RWPE2 (cell line): ENCODE data around the gene GAB2.

ENCODE experiments used
- ATAC-seq: fragments of 200-7000 bp; cut with Tn5 transposase; 3 replicates; pipeline ENCODE4 v1.9.1; 2021; ENCODE audit warnings: low read depth
- DNase-seq: peaks from one replicate; pipeline ENCODE4 v3.0.0-alpha.2; 2020; ENCODE audit warnings: low spot score
- H3K27ac ChIP-seq: fragments of 450-650 bp; 2 replicates; pipeline ENCODE4 v1.5.1; 2017; ENCODE audit warnings: mild to moderate bottlenecking; ENCODE audit not compliant: poor library complexity, severe bottlenecking
- H3K27me3 ChIP-seq: fragments of 250-450 bp; sonication (Bioruptor Pico); 2 replicates; pipeline ENCODE4 v1.5.1; 2021; ENCODE audit warnings: mild to moderate bottlenecking, moderate library complexity; ENCODE audit not compliant: insufficient read depth, poor library complexity, severe bottlenecking
- H3K36me3 ChIP-seq: fragments of 250-450 bp; sonication (Bioruptor Pico); 2 replicates; pipeline ENCODE4 v1.5.1; 2020; ENCODE audit warnings: low read depth, mild to moderate bottlenecking, moderate library complexity
- H3K4me1 ChIP-seq: fragments of 250-450 bp; sonication (Bioruptor Pico); 2 replicates; pipeline ENCODE4 v1.5.1; 2021; ENCODE audit warnings: mild to moderate bottlenecking, moderate library complexity; ENCODE audit not compliant: insufficient read depth, poor library complexity, severe bottlenecking
- H3K4me3 ChIP-seq: fragments of 250-450 bp; sonication (Bioruptor Pico); 2 replicates; pipeline ENCODE4 v1.5.1; 2021; ENCODE audit warnings: mild to moderate bottlenecking, moderate library complexity; ENCODE audit not compliant: severe bottlenecking
- H3K9me3 ChIP-seq: fragments of 250-450 bp; sonication (Bioruptor Pico); 2 replicates; pipeline ENCODE4 v1.5.1; 2021; ENCODE audit warnings: mild to moderate bottlenecking, moderate library complexity; ENCODE audit not compliant: severe bottlenecking
- TF ChIP-seq, protein P1 (sequence below): fragments of 450-650 bp; IDR thresholded peaks from one replicate; pipeline ENCODE4 v1.5.1; 2017; ENCODE audit warnings: mild to moderate bottlenecking, moderate library complexity; ENCODE audit not compliant: poor library complexity, severe bottlenecking

The GAB2 gene

DNA sequence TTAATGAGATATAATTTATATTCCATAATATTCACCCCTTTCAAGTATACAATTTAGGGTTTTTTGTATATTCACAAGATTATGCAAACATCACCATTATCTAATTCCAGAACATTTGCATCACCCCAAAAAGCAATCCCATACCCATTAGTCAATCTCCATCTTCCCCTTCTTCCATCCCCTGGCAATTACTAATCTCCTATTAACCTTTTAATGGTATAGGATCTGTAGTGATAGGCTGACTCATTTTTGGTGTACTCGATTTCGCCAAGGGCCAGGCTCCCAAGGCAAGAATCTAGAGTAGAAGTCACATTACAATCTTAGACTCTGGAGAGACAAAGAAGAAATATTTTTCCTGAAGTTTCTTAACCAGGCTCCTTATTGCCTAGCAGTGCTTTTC lies 113.4 kb downstream of the GAB2 start:
- TF ChIP-seq, protein P1, sequence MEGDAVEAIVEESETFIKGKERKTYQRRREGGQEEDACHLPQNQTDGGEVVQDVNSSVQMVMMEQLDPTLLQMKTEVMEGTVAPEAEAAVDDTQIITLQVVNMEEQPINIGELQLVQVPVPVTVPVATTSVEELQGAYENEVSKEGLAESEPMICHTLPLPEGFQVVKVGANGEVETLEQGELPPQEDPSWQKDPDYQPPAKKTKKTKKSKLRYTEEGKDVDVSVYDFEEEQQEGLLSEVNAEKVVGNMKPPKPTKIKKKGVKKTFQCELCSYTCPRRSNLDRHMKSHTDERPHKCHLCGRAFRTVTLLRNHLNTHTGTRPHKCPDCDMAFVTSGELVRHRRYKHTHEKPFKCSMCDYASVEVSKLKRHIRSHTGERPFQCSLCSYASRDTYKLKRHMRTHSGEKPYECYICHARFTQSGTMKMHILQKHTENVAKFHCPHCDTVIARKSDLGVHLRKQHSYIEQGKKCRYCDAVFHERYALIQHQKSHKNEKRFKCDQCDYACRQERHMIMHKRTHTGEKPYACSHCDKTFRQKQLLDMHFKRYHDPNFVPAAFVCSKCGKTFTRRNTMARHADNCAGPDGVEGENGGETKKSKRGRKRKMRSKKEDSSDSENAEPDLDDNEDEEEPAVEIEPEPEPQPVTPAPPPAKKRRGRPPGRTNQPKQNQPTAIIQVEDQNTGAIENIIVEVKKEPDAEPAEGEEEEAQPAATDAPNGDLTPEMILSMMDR: no peak
- Histone ChIP-seq H3K27me3 (no peaks in the 10 kb centered on the region), H3K4me1 (no peaks in the 10 kb centered on the region), H3K36me3 (no peaks in the 10 kb centered on the region), H3K4me3 (no peak overlapping the region), H3K27ac (no peak overlapping the region), H3K9me3 (no peaks in the 10 kb centered on the region)
- ATAC-seq: no peak
- DNase-seq: no peak

DNA sequence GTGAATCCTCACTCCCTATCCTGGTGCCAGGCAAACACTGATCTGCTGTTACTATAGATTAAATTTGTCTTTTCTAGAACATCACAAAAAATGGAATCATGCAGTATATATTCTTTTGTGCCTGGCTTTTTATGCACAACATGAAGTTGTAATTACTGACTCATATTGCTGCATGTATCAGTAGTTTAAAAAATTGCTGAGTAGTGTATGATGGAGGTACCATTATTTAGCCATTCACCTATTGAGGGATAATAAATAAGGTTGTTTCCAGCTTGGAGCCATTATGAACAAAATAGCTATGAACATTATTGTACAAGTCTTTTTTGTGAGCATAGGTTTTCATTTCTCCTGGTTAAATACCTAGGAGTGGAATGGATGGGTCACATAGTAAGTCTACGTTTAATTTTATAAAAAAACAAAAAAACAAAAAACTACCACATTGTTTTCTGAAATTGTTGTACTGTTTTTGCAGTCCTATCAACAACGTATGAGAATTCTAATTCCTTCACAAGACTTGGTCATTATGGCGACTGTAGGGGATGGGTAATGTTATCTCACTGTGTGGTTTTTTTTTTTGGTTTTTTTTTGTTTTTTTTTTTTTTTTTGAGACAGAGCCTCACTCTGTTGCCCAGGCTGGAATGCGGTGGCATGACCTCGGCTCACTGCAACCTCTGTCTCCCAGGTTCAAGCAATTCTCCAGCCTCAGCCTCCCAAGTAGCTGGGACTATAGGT lies 117.3 kb downstream of the GAB2 start:
- Histone ChIP-seq H3K27ac (no peak overlapping the region), H3K36me3 (no peaks in the 10 kb centered on the region), H3K4me1 (no peaks in the 10 kb centered on the region), H3K27me3 (no peaks in the 10 kb centered on the region), H3K4me3 (no peak overlapping the region), H3K9me3 (no peaks in the 10 kb centered on the region)
- DNase-seq: no peak
- ATAC-seq: no peak
- TF ChIP-seq, protein P1: no peak

DNA sequence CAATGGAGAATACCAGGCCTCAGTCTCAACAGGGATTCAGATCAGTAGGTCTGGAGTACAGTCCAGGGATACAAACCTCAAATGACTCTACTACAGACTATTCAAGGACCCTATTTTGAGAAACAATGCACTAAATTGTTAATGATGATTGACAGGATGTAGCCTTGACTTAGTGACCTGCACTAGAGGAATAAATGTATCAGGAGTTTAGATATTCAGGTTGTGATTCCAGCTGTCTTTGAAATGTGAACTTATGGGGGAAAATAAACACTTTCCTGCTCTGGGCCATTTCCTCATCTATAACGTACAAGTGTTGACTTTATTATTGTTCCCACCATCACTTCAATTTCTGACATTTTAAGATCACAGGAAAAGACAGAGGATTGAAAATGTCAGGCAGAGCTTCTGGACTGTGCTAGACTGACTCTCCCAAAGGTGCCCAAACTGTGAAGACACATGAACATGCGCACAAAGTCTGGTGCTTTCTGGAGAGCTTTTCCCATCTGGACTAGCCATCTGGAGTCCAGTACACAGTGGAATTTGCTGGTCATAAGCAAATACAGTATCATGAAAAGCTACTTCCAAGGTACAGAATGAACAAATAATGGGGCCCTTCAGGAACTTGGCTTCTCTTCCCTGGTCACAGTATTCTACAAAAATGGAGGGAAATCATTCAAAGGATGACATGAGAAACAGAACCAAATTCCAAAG lies 118.5 kb downstream of the GAB2 start:
- TF ChIP-seq, protein P1: no peak
- H3K4me3 ChIP-seq: no peak overlapping the region
- no peaks in the 10 kb centered on the region for H3K4me1 ChIP-seq
- no peaks in the 10 kb centered on the region for H3K9me3 ChIP-seq
- no peaks in the 10 kb centered on the region for H3K36me3 ChIP-seq
- no peaks in the 10 kb centered on the region for H3K27me3 ChIP-seq
- no peak for ATAC-seq
- DNase-seq: no peak
- no peak overlapping the region for H3K27ac ChIP-seq

DNA sequence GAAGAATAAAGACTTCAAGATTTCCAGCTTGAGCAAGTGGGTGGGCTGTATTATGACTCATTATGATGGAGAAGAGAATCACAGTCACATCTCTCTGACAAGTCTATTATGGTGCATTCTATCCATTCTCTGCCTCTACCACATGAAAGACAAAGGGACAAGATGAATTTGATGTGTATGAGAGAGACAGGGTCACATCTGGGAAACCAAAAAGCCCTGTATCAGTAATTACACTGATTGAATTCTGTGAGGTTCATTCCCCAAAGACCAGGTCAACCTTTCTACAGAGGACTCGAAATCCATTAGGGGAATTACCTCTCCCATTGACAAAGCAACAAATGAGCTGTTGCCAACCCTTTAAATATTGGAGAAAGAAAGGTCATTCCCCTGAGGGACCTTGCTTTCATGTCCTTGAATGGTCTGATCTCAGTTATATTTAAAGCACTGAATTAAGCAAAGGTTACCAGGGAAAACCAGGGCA lies 119.3 kb downstream of the GAB2 start:
- H3K4me1 ChIP-seq: no peaks in the 10 kb centered on the region
- TF ChIP-seq, protein P1: no peak
- no peak overlapping the region for H3K4me3 ChIP-seq
- H3K27me3 ChIP-seq: no peaks in the 10 kb centered on the region
- H3K9me3 ChIP-seq: no peaks in the 10 kb centered on the region
- ATAC-seq (no peak), DNase-seq (no peak)
- H3K36me3 ChIP-seq: no peaks in the 10 kb centered on the region
- no peak overlapping the region for H3K27ac ChIP-seq
